ENCODE measurements around the gene FAM153A.
"Not testable (repeated sequence)": the region's sequence is repeated elsewhere in the genome, so short reads cannot be mapped to it uniquely, and the experiment has no call there.

Gene FAM153A

DNA sequence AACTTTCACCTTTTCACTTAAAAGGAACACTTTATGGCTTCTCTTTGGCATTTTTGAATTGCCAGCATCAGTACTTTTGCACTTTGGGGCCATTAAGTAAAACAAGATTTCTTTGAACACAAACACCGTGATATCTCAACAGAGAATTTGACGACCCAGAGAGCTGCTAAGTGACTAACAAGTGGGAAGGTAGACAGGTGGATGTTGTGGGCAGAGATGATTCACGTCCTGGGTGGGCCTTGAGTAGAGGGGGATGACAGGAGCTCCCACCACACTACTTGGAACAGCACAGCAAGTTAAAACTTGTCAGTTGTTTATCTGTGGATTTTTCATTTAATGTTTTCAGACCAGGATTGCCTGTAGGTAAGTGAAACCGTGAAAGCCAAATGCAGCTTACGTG, 18.7 kb upstream of the FAM153A start:
- not testable (repeated sequence) for H3K27me3 ChIP-seq (ENCODE audit: low read depth, low read length); H3K36me3 ChIP-seq (ENCODE audit: control insufficient read depth in 1 of 2, insufficient read depth in 2 of 2, low read length in 2 of 2); H3K9me3 ChIP-seq (ENCODE audit: control insufficient read depth in 1 of 2, low read length in 2 of 2); H3K27ac ChIP-seq (ENCODE audit: low read length); H3K4me1 ChIP-seq (ENCODE audit: control insufficient read depth in 1 of 2, insufficient read depth in 2 of 2, low read length in 2 of 2); H3K4me3 ChIP-seq (ENCODE audit: low read depth in 1 of 2, low read length in 2 of 2)

DNA sequence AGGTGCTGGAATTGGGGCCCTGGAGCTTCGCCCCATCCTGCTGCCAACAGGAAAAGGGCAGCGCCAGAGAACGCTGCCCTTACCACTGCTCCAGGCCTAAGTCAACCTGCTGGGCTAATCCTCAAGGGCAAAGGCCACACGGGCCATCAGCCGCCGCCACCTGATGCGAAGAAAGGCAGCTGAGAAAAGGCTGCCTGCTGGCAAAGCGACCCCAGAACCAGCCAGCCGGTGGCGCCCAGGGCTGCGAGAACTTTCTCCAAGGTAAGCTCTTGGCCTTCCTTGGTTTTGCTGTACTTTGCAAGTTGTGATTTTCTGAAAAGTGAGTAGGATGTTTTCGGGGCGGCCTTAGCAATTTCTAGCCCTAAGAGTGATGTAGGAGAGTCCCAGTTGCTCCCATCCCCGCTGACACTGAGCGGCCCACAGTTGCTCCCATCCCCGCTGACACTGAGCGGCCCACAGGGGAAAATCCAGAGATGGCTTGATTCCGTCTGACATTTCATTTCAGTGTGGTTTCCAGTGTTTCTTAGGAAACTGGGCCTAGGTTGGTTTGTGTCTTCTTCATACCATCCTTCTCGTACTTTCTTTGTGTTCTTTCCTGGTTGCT, 15.6 kb upstream of the FAM153A start:
- H3K9me3 ChIP-seq (ENCODE audit: control insufficient read depth in 1 of 2, low read length in 2 of 2); H3K4me3 ChIP-seq (ENCODE audit: low read depth in 1 of 2, low read length in 2 of 2); H3K36me3 ChIP-seq (ENCODE audit: control insufficient read depth in 1 of 2, insufficient read depth in 2 of 2, low read length in 2 of 2); H3K4me1 ChIP-seq (ENCODE audit: control insufficient read depth in 1 of 2, insufficient read depth in 2 of 2, low read length in 2 of 2); H3K27ac ChIP-seq (ENCODE audit: low read length); H3K27me3 ChIP-seq (ENCODE audit: low read depth, low read length): not testable (repeated sequence)

DNA sequence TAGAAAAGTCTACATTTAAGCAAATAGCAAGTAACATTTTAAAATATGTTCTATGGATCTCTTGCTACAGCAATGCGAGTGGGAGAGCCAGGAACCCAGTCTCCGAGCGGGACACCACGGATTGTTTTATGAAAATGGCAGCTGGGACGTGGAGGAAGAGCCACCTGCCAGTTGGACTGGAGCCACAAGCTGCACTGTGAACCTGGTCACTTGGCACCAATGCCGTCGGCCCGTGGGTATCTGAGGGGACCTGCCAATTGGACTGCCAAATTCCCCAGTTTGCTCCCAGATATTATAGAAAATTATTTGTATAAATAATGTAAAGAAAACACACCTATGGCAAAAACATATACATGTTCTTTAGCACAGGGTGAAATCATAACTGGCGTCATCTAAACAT, 10.6 kb upstream of the FAM153A start:
- H3K9me3 ChIP-seq (ENCODE audit: control insufficient read depth in 1 of 2, low read length in 2 of 2); H3K4me1 ChIP-seq (ENCODE audit: control insufficient read depth in 1 of 2, insufficient read depth in 2 of 2, low read length in 2 of 2); H3K4me3 ChIP-seq (ENCODE audit: low read depth in 1 of 2, low read length in 2 of 2); H3K36me3 ChIP-seq (ENCODE audit: control insufficient read depth in 1 of 2, insufficient read depth in 2 of 2, low read length in 2 of 2); H3K27me3 ChIP-seq (ENCODE audit: low read depth, low read length); H3K27ac ChIP-seq (ENCODE audit: low read length): not testable (repeated sequence)

DNA sequence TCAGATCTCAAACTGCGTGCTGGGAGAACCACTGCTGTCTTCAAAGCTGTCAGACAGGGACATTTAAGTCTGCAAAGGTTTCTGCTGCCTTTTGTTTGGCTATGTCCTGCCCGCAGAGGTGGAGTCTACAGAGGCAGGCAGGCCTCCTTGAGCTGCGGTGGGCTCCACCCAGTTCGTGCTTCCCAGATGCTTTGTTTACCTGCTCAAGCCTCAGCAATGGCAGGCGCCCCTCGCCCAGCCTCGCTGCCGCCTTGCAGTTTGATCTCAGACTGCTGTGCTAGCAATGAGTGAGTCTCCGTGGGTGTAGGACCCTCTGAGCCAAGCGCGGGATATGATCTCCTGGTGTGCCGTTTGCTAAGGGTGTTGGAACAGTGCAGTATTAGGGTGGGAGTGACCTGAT, 8.9 kb upstream of the FAM153A start:
- not testable (repeated sequence) for H3K27me3 ChIP-seq (ENCODE audit: low read depth, low read length); H3K27ac ChIP-seq (ENCODE audit: low read length); H3K9me3 ChIP-seq (ENCODE audit: control insufficient read depth in 1 of 2, low read length in 2 of 2); H3K36me3 ChIP-seq (ENCODE audit: control insufficient read depth in 1 of 2, insufficient read depth in 2 of 2, low read length in 2 of 2); H3K4me1 ChIP-seq (ENCODE audit: control insufficient read depth in 1 of 2, insufficient read depth in 2 of 2, low read length in 2 of 2); H3K4me3 ChIP-seq (ENCODE audit: low read depth in 1 of 2, low read length in 2 of 2)

DNA sequence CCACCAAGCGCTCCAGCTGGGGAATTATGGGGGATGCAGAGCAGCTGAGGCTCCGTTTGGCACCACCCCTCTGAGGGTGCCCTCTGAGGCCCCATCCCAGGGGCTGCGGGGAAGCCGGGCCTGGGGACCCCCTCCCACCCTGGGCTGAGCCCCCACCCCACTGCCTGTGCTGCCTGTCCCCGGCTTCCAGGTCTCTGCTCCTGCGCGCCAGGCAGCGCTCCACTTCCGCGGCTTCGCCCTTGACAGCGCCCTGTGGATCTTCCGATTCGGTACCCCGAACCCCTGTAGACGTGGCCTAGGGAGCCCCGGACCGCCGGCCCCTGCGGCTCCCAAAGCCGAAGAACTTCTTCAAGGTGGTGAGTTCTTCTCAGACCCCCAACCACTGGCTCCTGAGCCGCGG, 530 bp downstream of the FAM153A start:
- not testable (repeated sequence) for H3K27ac ChIP-seq (ENCODE audit: low read length); H3K4me1 ChIP-seq (ENCODE audit: control insufficient read depth in 1 of 2, insufficient read depth in 2 of 2, low read length in 2 of 2); H3K36me3 ChIP-seq (ENCODE audit: control insufficient read depth in 1 of 2, insufficient read depth in 2 of 2, low read length in 2 of 2); H3K9me3 ChIP-seq (ENCODE audit: control insufficient read depth in 1 of 2, low read length in 2 of 2); H3K27me3 ChIP-seq (ENCODE audit: low read depth, low read length); H3K4me3 ChIP-seq (ENCODE audit: low read depth in 1 of 2, low read length in 2 of 2)

DNA sequence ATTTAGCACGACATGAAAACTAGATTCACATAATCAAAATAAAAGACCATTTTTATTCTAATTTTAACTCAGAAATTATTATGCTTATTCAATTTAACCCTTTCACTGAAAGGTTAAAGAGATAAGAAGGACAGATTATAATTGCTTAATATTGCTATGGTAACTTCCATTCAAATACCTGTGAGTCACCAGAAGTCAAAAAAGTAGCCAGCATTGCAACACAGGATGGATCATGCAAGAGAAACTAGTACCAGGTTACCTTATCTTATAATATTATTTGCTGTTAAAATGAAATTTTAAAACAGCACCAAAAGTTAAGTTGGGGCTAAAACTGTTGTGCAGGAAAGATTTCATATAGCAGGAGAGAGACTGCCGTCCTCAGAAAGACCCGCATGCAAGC, 11.5 kb downstream of the FAM153A start:
- H3K4me3 ChIP-seq (ENCODE audit: low read depth in 1 of 2, low read length in 2 of 2); H3K36me3 ChIP-seq (ENCODE audit: control insufficient read depth in 1 of 2, insufficient read depth in 2 of 2, low read length in 2 of 2); H3K27me3 ChIP-seq (ENCODE audit: low read depth, low read length); H3K9me3 ChIP-seq (ENCODE audit: control insufficient read depth in 1 of 2, low read length in 2 of 2); H3K4me1 ChIP-seq (ENCODE audit: control insufficient read depth in 1 of 2, insufficient read depth in 2 of 2, low read length in 2 of 2); H3K27ac ChIP-seq (ENCODE audit: low read length): not testable (repeated sequence)

DNA sequence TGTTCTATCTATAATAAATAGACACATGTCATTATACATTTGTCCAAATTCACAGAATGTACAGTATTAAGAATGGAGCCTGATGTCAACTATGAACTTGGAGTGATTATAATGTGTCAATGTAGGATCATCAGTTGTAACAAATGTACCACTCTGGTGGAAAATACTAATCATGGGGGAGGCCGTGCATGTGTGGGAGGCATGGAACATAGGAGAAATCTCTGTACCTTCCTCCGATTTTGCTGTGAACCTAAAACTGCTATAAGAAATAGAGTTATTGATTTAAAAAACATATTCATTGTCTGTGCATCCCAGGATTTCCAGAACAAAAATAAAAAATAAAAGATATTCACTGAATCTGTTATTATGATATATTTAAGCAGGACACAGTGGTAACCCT, 12.1 kb downstream of the FAM153A start:
- not testable (repeated sequence) for H3K4me1 ChIP-seq (ENCODE audit: control insufficient read depth in 1 of 2, insufficient read depth in 2 of 2, low read length in 2 of 2); H3K9me3 ChIP-seq (ENCODE audit: control insufficient read depth in 1 of 2, low read length in 2 of 2); H3K4me3 ChIP-seq (ENCODE audit: low read depth in 1 of 2, low read length in 2 of 2); H3K36me3 ChIP-seq (ENCODE audit: control insufficient read depth in 1 of 2, insufficient read depth in 2 of 2, low read length in 2 of 2); H3K27ac ChIP-seq (ENCODE audit: low read length); H3K27me3 ChIP-seq (ENCODE audit: low read depth, low read length)

DNA sequence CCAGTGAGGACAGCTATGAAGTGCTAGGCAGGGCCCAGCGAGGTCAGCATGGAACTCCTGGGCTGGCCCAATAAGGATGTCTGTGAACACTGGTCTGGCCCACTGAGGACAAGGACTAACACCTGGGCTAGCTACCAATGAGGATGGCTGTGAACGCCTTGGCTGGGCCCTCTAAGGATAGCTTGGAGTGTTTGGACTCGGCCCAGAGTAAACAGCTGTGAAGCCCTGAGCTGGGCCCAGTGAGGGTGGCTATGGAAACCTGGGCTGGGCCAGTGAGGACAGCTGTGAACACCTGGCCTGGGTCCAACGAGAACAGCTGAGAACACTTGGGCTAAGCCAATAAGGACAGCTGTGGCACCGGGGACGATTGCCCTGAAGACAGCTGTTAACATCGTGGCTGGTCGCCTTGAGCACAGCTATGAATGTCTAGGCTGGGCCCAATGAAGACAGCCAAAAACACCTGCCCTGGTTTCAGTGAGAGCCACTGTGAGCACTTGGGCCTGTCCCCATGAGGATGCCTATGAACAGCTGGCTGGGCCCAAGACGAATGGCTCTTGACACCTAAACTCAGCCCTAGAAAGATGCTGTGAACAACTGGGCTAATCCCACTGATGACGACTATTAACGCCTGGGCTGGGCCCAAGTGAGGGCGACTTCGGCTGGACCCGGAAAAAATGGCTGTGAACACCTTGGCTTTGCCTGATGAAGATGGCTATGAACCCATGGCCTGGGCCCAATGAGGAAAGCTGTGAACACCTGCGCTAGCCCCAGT, 18.8 kb downstream of the FAM153A start:
- H3K9me3 ChIP-seq (ENCODE audit: control insufficient read depth in 1 of 2, low read length in 2 of 2); H3K36me3 ChIP-seq (ENCODE audit: control insufficient read depth in 1 of 2, insufficient read depth in 2 of 2, low read length in 2 of 2); H3K4me3 ChIP-seq (ENCODE audit: low read depth in 1 of 2, low read length in 2 of 2); H3K27ac ChIP-seq (ENCODE audit: low read length); H3K4me1 ChIP-seq (ENCODE audit: control insufficient read depth in 1 of 2, insufficient read depth in 2 of 2, low read length in 2 of 2); H3K27me3 ChIP-seq (ENCODE audit: low read depth, low read length): not testable (repeated sequence)

DNA sequence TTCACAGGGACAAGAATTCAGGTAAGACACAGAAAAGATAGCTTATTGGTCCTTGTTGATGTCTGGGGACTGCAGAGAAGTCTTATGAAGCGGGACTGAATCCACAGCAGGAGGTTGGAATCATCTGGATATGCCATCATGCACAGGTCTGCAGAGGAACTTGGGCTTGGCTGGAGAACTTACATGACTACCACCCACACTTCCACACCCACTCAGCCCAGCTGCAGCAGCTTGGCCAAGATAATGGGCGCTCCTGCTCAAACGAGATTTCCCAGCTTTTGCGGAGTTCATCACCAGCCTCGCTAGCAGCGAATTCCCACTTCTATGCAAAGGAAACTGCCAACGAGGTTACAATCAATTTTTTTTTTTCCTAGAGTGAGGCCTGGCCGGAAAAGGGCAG, 21.7 kb downstream of the FAM153A start:
- not testable (repeated sequence) for H3K9me3 ChIP-seq (ENCODE audit: control insufficient read depth in 1 of 2, low read length in 2 of 2); H3K4me1 ChIP-seq (ENCODE audit: control insufficient read depth in 1 of 2, insufficient read depth in 2 of 2, low read length in 2 of 2); H3K27ac ChIP-seq (ENCODE audit: low read length); H3K27me3 ChIP-seq (ENCODE audit: low read depth, low read length); H3K36me3 ChIP-seq (ENCODE audit: control insufficient read depth in 1 of 2, insufficient read depth in 2 of 2, low read length in 2 of 2); H3K4me3 ChIP-seq (ENCODE audit: low read depth in 1 of 2, low read length in 2 of 2)

DNA sequence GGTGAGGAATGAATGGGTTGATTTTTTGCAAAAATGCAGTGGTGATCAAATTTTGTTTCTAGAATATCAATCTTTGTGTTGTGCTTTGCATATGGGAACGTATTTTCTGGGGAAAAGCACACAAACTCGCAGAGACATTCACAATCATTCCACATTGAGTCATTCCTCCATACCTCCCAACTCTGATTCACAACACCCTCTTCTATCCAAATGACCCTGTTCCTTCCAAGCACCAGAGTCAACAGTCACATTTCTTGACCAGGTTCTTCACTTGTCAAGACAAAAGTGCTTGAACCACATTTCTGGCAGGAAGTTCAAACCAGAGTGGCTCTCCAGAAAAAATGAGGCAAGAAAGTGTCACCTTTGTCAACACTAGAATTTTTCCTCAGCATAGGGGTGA, 35.3 kb downstream of the FAM153A start:
- not testable (repeated sequence) for H3K4me1 ChIP-seq (ENCODE audit: control insufficient read depth in 1 of 2, insufficient read depth in 2 of 2, low read length in 2 of 2); H3K36me3 ChIP-seq (ENCODE audit: control insufficient read depth in 1 of 2, insufficient read depth in 2 of 2, low read length in 2 of 2); H3K27ac ChIP-seq (ENCODE audit: low read length); H3K27me3 ChIP-seq (ENCODE audit: low read depth, low read length); H3K9me3 ChIP-seq (ENCODE audit: control insufficient read depth in 1 of 2, low read length in 2 of 2); H3K4me3 ChIP-seq (ENCODE audit: low read depth in 1 of 2, low read length in 2 of 2)

DNA sequence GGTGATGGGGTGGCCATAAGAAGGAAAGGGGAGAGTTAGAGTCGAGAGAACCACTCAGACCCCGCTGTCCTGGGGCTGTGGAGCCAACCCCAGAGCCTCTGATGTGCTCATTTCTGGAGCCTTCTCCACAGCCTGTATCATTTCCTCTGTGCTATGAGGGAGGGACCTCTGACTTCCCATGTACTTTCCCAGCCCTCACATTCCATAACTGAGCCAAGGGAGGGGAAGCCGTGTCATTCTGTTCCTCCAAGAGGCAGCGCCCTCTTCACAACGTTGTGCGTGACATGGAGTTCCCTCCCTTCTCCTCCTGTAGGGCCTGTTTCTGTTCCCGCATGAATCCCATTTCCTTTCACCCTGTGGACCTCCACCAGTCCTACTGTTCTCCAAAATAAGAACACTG, 57.8 kb downstream of the FAM153A start:
- H3K9me3 ChIP-seq (ENCODE audit: control insufficient read depth in 1 of 2, low read length in 2 of 2); H3K4me3 ChIP-seq (ENCODE audit: low read depth in 1 of 2, low read length in 2 of 2); H3K36me3 ChIP-seq (ENCODE audit: control insufficient read depth in 1 of 2, insufficient read depth in 2 of 2, low read length in 2 of 2); H3K4me1 ChIP-seq (ENCODE audit: control insufficient read depth in 1 of 2, insufficient read depth in 2 of 2, low read length in 2 of 2); H3K27ac ChIP-seq (ENCODE audit: low read length); H3K27me3 ChIP-seq (ENCODE audit: low read depth, low read length): not testable (repeated sequence)

DNA sequence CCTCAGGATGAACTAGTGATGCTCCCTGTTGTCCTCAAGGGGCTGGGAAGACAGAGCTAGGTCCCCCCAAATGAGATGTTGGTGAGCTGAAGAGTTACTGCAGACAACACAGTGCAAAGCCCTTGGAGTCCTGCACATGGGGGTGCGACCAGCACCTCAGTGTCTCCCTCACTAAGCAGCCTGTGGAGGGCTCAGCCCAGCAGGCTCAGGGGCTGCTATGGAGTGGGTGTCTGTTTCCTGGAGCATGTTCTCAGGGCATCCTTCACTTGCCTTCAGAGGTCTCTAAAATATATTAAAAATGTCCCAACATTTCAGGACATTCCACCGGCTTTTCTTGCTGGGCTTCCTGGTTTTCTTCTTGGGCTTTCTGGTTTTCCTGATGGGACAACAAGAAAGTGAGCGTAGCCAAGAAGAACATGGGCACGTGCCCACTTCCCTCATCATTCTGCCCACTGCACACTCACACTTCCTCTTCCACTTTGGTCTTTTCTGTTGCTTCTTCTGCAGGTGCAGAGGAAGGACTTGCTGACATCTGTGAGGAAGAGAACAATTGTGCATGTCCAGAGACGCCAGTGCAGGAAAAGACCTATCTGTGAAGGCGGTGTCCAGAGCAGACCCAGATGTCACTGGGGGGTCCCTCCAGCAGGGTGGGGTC, 58.7 kb downstream of the FAM153A start:
- H3K27ac ChIP-seq (ENCODE audit: low read length); H3K36me3 ChIP-seq (ENCODE audit: control insufficient read depth in 1 of 2, insufficient read depth in 2 of 2, low read length in 2 of 2); H3K4me1 ChIP-seq (ENCODE audit: control insufficient read depth in 1 of 2, insufficient read depth in 2 of 2, low read length in 2 of 2); H3K4me3 ChIP-seq (ENCODE audit: low read depth in 1 of 2, low read length in 2 of 2); H3K9me3 ChIP-seq (ENCODE audit: control insufficient read depth in 1 of 2, low read length in 2 of 2); H3K27me3 ChIP-seq (ENCODE audit: low read depth, low read length): not testable (repeated sequence)
